Neural cell (in vitro differentiated cells): ENCODE measurements around the gene CISD3.

Experiments
- EZH2 ChIP-seq: fragments of 200-600, 300-800 bp; shearing (Covaris generic), sonication (generic); IDR thresholded peaks from 2 replicates; pipeline ENCODE4 v1.6.1; 2014; ENCODE audit warnings: antibody characterized with exemption, low read length, borderline replicate concordance, mild to moderate bottlenecking; ENCODE audit not compliant: insufficient read depth, poor library complexity, severe bottlenecking
- POLR2AphosphoS5 ChIP-seq: IDR thresholded peaks from 2 replicates; pipeline ENCODE4 v1.6.1; 2012
- TAF1 ChIP-seq: IDR thresholded peaks from 2 replicates; pipeline ENCODE4 v1.6.1; 2012; ENCODE audit warnings: low read depth
- TF ChIP-seq, protein P1 (sequence below): fragments of 450-650 bp; IDR thresholded peaks from 2 replicates; pipeline ENCODE4 v1.5.1; 2014; ENCODE audit warnings: antibody characterized with exemption, mild to moderate bottlenecking, moderate library complexity; ENCODE audit not compliant: poor library complexity, severe bottlenecking

DNA sequence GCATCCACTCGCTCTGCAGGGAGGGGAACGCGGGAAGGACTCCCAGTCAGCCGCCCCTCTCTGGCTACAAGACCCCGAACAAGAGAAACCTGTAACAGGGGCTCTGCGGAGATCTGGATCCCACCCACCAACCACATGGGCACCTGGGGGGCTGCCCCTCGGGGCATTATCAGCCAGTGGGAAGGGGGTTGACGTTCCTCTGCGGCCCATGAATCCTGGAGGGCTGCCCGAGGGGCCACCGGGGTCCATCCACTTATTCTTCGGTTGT, 19.8 kb downstream of the CISD3 start:
- TF ChIP-seq, protein P1, sequence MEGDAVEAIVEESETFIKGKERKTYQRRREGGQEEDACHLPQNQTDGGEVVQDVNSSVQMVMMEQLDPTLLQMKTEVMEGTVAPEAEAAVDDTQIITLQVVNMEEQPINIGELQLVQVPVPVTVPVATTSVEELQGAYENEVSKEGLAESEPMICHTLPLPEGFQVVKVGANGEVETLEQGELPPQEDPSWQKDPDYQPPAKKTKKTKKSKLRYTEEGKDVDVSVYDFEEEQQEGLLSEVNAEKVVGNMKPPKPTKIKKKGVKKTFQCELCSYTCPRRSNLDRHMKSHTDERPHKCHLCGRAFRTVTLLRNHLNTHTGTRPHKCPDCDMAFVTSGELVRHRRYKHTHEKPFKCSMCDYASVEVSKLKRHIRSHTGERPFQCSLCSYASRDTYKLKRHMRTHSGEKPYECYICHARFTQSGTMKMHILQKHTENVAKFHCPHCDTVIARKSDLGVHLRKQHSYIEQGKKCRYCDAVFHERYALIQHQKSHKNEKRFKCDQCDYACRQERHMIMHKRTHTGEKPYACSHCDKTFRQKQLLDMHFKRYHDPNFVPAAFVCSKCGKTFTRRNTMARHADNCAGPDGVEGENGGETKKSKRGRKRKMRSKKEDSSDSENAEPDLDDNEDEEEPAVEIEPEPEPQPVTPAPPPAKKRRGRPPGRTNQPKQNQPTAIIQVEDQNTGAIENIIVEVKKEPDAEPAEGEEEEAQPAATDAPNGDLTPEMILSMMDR = no peak
- no peak for TF ChIP-seq TAF1
- no peak for TF ChIP-seq EZH2
- TF ChIP-seq POLR2AphosphoS5 = no peak
